DMS 273 (cell line): ENCODE data around the gene DNAJC8.

Source experiments
- DNase-seq: peaks from one replicate; lab custom pipeline; 2025; ENCODE audit not compliant: unreplicated experiment; lab: John Stamatoyannopoulos, UW

The DNAJC8 gene

GRCh38 chr1:28256197-28256827, 23.5 kb upstream of the DNAJC8 start:
- no peak for DNase-seq

- no peak for DNase-seq
Observed at GRCh38 chr1:28249866-28250295, 17.1 kb upstream of the DNAJC8 start.

- DNase-seq = peak; percentile 81
Observed at GRCh38 chr1:28249013-28249865, 16.4 kb upstream of the DNAJC8 start.

GRCh38 chr1:28248273-28249012, 15.6 kb upstream of the DNAJC8 start:
- DNase-seq = peak; percentile 88

- DNase-seq = no peak
Observed at GRCh38 chr1:28247612-28248272, 14.9 kb upstream of the DNAJC8 start.

- DNase-seq = peak; percentile 37
Observed at GRCh38 chr1:28246427-28246832, 13.6 kb upstream of the DNAJC8 start.

- no peak for DNase-seq
Observed at GRCh38 chr1:28244549-28245251, 11.9 kb upstream of the DNAJC8 start.

GRCh38 chr1:28243685-28244311, 11.0 kb upstream of the DNAJC8 start:
- DNase-seq = no peak

- DNase-seq = peak; percentile 63
Observed at GRCh38 chr1:28241638-28242241, 8.9 kb upstream of the DNAJC8 start.

- no peak for DNase-seq
Observed at GRCh38 chr1:28240024-28240423, 7.2 kb upstream of the DNAJC8 start.

GRCh38 chr1:28239004-28239403, 6.2 kb upstream of the DNAJC8 start:
- DNase-seq = no peak

- DNase-seq = peak; percentile 48
Observed at GRCh38 chr1:28236656-28237322, 4.0 kb upstream of the DNAJC8 start.

- peak; percentile 99 for DNase-seq
Observed at GRCh38 chr1:28235755-28236655, 3.2 kb upstream of the DNAJC8 start, which contains the start of gene ATP5IF1. ATP5IF1 (plus strand) TSS chr1:28236124; CDS start chr1:28236184, 60 bp downstream.

- DNase-seq = no peak
Observed at GRCh38 chr1:28233264-28233606, 406 bp upstream of the DNAJC8 start.

- no peak for DNase-seq
Observed at GRCh38 chr1:28229996-28230395, 2.8 kb downstream of the DNAJC8 start.

GRCh38 chr1:28229089-28229488, 3.7 kb downstream of the DNAJC8 start:
- DNase-seq = no peak

GRCh38 chr1:28213315-28213714, 19.5 kb downstream of the DNAJC8 start:
- no peak for DNase-seq

GRCh38 chr1:28209700-28210099, 23.1 kb downstream of the DNAJC8 start:
- DNase-seq = no peak
